ENCODE measurements around the gene UVRAG.

DNA sequence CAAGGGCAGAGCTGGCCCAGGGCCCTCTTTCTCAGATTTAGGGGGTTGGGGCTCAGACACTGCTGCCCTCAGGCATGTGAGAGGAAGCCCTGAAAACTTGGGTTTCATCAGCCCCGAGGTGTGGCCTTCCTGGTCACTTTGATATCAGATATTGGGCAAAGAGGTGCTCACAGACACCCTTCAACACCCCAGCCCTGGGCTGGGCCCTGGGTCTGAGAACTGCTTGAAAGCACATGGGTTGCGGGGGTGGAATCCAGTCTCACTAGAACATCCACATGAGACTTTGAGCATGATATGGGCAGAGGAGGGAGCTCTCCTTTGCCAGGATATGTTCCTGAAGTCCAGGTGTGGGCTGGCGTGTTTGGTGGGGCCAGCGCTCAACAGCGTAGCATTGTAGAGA is 36.0 kb upstream of the UVRAG start:
- TF ChIP-seq, protein P1, sequence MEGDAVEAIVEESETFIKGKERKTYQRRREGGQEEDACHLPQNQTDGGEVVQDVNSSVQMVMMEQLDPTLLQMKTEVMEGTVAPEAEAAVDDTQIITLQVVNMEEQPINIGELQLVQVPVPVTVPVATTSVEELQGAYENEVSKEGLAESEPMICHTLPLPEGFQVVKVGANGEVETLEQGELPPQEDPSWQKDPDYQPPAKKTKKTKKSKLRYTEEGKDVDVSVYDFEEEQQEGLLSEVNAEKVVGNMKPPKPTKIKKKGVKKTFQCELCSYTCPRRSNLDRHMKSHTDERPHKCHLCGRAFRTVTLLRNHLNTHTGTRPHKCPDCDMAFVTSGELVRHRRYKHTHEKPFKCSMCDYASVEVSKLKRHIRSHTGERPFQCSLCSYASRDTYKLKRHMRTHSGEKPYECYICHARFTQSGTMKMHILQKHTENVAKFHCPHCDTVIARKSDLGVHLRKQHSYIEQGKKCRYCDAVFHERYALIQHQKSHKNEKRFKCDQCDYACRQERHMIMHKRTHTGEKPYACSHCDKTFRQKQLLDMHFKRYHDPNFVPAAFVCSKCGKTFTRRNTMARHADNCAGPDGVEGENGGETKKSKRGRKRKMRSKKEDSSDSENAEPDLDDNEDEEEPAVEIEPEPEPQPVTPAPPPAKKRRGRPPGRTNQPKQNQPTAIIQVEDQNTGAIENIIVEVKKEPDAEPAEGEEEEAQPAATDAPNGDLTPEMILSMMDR (IDR thresholded peaks at IDR 0.05; ENCODE audit: low read depth, low read length), result no peak
- TF ChIP-seq EZH2phosphoT487 (IDR thresholded peaks at IDR 0.05; ENCODE audit: low read depth), result no peak

All from OCI-LY3 (cell line).